K562 (cell line): ENCODE measurements around the gene ARHGEF6. TPM values are rescaled to one million over a fixed set of nuclear protein-coding genes. Genes with fewer than 3 reads are reported as not detected.

ENCODE experiments used
- ADNP ChIP-seq: fragments of 200-800 bp; sonication (Bioruptor generic); IDR thresholded peaks from 2 replicates; pipeline ENCODE4 v1.6.1; 2016; ENCODE audit warnings: missing genetic modification characterization, missing compliant biosample characterization
- BMI1 ChIP-seq: fragments of 150-350 bp; IDR thresholded peaks from 2 replicates; pipeline ENCODE4 v1.6.1; 2014; ENCODE audit warnings: low read length
- CBFA2T2 ChIP-seq: fragments of 450-650 bp; conservative IDR thresholded peaks from 2 replicates; pipeline ENCODE4 v1.6.1; 2017; ENCODE audit warnings: mild to moderate bottlenecking
- CCAR2 ChIP-seq: fragments of 200-400 bp; formaldehyde crosslinking; IDR thresholded peaks from 2 replicates; pipeline ENCODE4 v1.6.1; 2017; ENCODE audit warnings: mild to moderate bottlenecking, low read depth, low read length
- CHD4 ChIP-seq: fragments of 200-600 bp; sonication (generic); IDR thresholded peaks from 3 replicates; pipeline ENCODE4 v1.6.1; 2012; ENCODE audit warnings: low read depth, mild to moderate bottlenecking, mixed read lengths, low read length, inconsistent platforms; ENCODE audit not compliant: insufficient read depth, insufficient replicate concordance, poor library complexity, severe bottlenecking
- CLOCK ChIP-seq: fragments of 250-450 bp; sonication (Bioruptor Pico); IDR thresholded peaks from 2 replicates; pipeline ENCODE4 v1.4.0; 2020; ENCODE audit warnings: mild to moderate bottlenecking, moderate library complexity, borderline replicate concordance
- EP300 ChIP-seq: IDR thresholded peaks from 2 replicates; pipeline ENCODE4 v1.6.1; 2012; ENCODE audit warnings: low read length, improper control_type of control experiment
- FUS ChIP-seq: fragments of 200-400 bp; formaldehyde crosslinking; optimal IDR thresholded peaks from 2 replicates; pipeline ENCODE3; 2017; ENCODE audit warnings: low read depth, low read length
- GTF2E2 ChIP-seq: fragments of 200-800 bp; sonication (Bioruptor generic); IDR thresholded peaks from 2 replicates; pipeline ENCODE4 v1.6.1; 2016; ENCODE audit warnings: missing genetic modification characterization, missing compliant biosample characterization
- HDAC2 ChIP-seq: fragments of 450-650 bp; IDR thresholded peaks from 2 replicates; pipeline ENCODE4 v1.6.1; 2016; ENCODE audit warnings: mild to moderate bottlenecking
- KLF16 ChIP-seq: IDR thresholded peaks from 2 replicates; pipeline ENCODE4 v1.6.1; 2016; ENCODE audit warnings: antibody characterized with exemption
- NFE2L1 ChIP-seq: fragments of 450-650 bp; IDR thresholded peaks from 2 replicates; pipeline ENCODE4 v1.6.1; 2016; ENCODE audit warnings: missing genetic modification characterization, low read depth, mild to moderate bottlenecking, missing compliant biosample characterization, moderate library complexity, borderline replicate concordance
- PATZ1 ChIP-seq: fragments of 250-450 bp; sonication (Bioruptor Pico); IDR thresholded peaks from 2 replicates; pipeline ENCODE4 v1.5.0; 2020; ENCODE audit warnings: mild to moderate bottlenecking, borderline replicate concordance
- PCBP2 ChIP-seq: fragments of 200-400 bp; formaldehyde crosslinking; IDR thresholded peaks from 2 replicates; pipeline ENCODE4 v1.6.1; 2018; ENCODE audit warnings: low read length, low read depth, mild to moderate bottlenecking, moderate library complexity; ENCODE audit not compliant: poor library complexity, severe bottlenecking
- PHF20 ChIP-seq: fragments of 450-650 bp; IDR thresholded peaks from 2 replicates; pipeline ENCODE4 v1.6.1; 2018; ENCODE audit not compliant: partially characterized antibody
- ZC3H8 ChIP-seq: fragments of 450-650 bp; IDR thresholded peaks from 2 replicates; pipeline ENCODE4 v1.6.1; 2017
- ZNF146 ChIP-seq: IDR thresholded peaks from one replicate; pipeline ENCODE4 v1.6.1; 2018; ENCODE audit warnings: missing compliant biosample characterization; ENCODE audit not compliant: unreplicated experiment
- ZNF3 ChIP-seq: fragments of 250-450 bp; sonication (Bioruptor Pico); IDR thresholded peaks from 2 replicates; pipeline ENCODE4 v1.5.0; 2021; ENCODE audit warnings: mild to moderate bottlenecking, moderate library complexity
- ZNF644 ChIP-seq: fragments of 200-800 bp; sonication (Bioruptor generic); IDR thresholded peaks from 2 replicates; pipeline ENCODE4 v1.6.1; 2016; ENCODE audit warnings: low read depth, missing genetic modification characterization, missing compliant biosample characterization
- polyA plus RNA-seq, 8 experiments: library from polyadenylated mRNA; depleted of rRNA in 4 of 8; stranded (reverse) in 5 of 8; unstranded in 3 of 8; fragments of >200 nt; fragmentation: Nextera tagmentation in 2 of 8; fragmentation: Illumina TruSeq in 1 of 8; extraction: Ambion mirVana in 2 of 8; extraction: Trizol in 1 of 8; gene quantifications; 2 replicates each; pipeline versions ENCODE4 v1.2.1 to v1.2.3, GENCODE V29; 2011 to 2014; ENCODE audit warnings: inconsistent platforms in 1 of 8, missing spikeins in 1 of 8
- total RNA-seq, 7 experiments: library from RNA; depleted of rRNA in 6 of 7; stranded (reverse); fragments of >200 nt in 6 of 7; fragmentation: Illumina TruSeq in 2 of 7; extraction: Trizol in 2 of 7; gene quantifications; 2 replicates each; pipeline versions ENCODE4 v1.2.1 to v1.2.3, GENCODE V29; 2011 to 2021; ENCODE audit warnings: low replicate concordance in 1 of 7
- TF ChIP-seq, protein P1 (sequence below): fragments of 250-450 bp; sonication (Bioruptor Pico); IDR thresholded peaks from 2 replicates; pipeline ENCODE4 v1.4.0; 2020; ENCODE audit warnings: mild to moderate bottlenecking, moderate library complexity
- TF ChIP-seq, protein P2 (sequence below): fragments of 450-650 bp; conservative IDR thresholded peaks from 2 replicates; pipeline ENCODE4 v1.6.1; 2016; ENCODE audit warnings: missing genetic modification characterization, low read depth, mild to moderate bottlenecking, missing compliant biosample characterization, moderate library complexity

The ARHGEF6 gene
- total and polyA plus RNA-seq, 9 of the 15 experiments (the other 6 are each of a cell fraction or from before 2014, with no cell fraction given): 2.9 to 22.1 (median 13.3) TPM

DNA sequence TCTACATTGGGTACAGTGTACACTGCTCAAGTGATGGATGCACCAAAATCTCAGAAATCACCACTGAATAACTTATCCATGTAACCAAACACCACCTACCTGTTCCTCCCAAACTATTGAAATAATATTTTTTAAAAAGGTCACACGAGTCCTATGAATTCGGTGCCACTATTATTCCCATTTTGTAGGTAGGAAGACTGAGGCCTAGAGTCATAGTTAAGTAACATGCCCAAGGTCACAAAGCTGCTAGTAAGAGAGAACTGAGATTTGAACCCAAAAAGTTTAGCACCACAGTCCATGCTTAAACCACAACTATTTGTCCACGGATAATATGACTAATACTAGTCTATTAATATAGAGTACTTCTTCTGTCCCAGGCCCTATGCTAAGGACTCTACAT lies 2.7 kb downstream of the ARHGEF6 start (continued):
- TF ChIP-seq, protein P1, sequence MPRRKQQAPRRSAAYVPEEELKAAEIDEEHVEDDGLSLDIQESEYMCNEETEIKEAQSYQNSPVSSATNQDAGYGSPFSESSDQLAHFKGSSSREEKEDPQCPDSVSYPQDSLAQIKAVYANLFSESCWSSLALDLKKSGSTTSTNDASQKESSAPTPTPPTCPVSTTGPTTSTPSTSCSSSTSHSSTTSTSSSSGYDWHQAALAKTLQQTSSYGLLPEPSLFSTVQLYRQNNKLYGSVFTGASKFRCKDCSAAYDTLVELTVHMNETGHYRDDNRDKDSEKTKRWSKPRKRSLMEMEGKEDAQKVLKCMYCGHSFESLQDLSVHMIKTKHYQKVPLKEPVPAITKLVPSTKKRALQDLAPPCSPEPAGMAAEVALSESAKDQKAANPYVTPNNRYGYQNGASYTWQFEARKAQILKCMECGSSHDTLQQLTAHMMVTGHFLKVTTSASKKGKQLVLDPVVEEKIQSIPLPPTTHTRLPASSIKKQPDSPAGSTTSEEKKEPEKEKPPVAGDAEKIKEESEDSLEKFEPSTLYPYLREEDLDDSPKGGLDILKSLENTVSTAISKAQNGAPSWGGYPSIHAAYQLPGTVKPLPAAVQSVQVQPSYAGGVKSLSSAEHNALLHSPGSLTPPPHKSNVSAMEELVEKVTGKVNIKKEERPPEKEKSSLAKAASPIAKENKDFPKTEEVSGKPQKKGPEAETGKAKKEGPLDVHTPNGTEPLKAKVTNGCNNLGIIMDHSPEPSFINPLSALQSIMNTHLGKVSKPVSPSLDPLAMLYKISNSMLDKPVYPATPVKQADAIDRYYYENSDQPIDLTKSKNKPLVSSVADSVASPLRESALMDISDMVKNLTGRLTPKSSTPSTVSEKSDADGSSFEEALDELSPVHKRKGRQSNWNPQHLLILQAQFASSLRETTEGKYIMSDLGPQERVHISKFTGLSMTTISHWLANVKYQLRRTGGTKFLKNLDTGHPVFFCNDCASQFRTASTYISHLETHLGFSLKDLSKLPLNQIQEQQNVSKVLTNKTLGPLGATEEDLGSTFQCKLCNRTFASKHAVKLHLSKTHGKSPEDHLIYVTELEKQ (CRISPR knock-in tag): no peak
- TF ChIP-seq PHF20: no peak
- no peak for TF ChIP-seq ZNF146 (CRISPR knock-in tag)
- no peak for TF ChIP-seq EP300
- no peak for TF ChIP-seq ZNF3 (CRISPR knock-in tag)
- no peak for TF ChIP-seq FUS
- TF ChIP-seq GTF2E2: no peak
- peak; percentile 53 for TF ChIP-seq CHD4
- no peak for TF ChIP-seq NFE2L1
- no peak for TF ChIP-seq PATZ1 (CRISPR knock-in tag)
- TF ChIP-seq, protein P2, sequence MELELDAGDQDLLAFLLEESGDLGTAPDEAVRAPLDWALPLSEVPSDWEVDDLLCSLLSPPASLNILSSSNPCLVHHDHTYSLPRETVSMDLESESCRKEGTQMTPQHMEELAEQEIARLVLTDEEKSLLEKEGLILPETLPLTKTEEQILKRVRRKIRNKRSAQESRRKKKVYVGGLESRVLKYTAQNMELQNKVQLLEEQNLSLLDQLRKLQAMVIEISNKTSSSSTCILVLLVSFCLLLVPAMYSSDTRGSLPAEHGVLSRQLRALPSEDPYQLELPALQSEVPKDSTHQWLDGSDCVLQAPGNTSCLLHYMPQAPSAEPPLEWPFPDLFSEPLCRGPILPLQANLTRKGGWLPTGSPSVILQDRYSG (tag): no peak
- TF ChIP-seq CBFA2T2: no peak
- no peak for TF ChIP-seq ZC3H8
- TF ChIP-seq KLF16: no peak
- TF ChIP-seq CLOCK: no peak
- TF ChIP-seq HDAC2: peak; percentile 33; the same call in 1 of the 2 replicates
- TF ChIP-seq PCBP2: no peak
- TF ChIP-seq ADNP (tag): 0 out of 2 replicates have a peak, but pooled peaks have one; percentile 17
- no peak for TF ChIP-seq BMI1
- no peak for TF ChIP-seq CCAR2
- TF ChIP-seq ZNF644: no peak
